Esophagus mucosa (tissue), 1 donor: ENCODE data around the gene EHHADH. TPM values are rescaled to one million over a fixed set of nuclear protein-coding genes. Genes with fewer than 3 reads are reported as not detected.
A peak's percentile ranks its signal among the peaks of the same experiment; 100 is the strongest.
"Not testable (repeated sequence)": the region's sequence is repeated elsewhere in the genome, so short reads cannot be mapped to it uniquely, and the experiment has no call there.

ENCODE experiments used
- ATAC-seq: fragments of 200-7000 bp; cut with Tn5 transposase; one replicate; pipeline ENCODE4 v1.9.1; 2020
- total RNA-seq: library from RNA; stranded (reverse); gene quantifications from one replicate; pipeline ENCODE4 v1.2.4, GENCODE V29; 2023
- donor health status: DM: yes; HTN: yes; CAD: no.

The EHHADH gene
- total RNA-seq, 1 donor from 2014 or later, result 10.6 TPM

DNA sequence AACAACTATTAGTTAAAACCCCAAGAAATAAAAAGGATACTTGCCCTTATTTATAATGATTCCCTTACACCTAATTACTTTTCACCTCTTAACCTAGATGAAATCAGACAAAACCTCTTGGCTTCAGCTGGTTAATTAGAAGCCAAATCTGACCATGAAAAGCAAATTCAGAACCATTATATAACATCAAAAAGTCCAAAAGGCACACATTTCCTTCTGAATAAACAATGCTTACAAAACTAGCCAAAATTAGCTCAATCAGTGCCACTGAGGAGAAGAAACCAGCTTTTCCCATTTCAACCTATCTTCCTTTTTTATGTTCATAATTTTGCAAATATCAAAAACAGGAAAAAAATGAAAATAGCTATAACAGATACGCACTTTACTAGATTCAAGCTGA, 3.2 kb downstream of the EHHADH start:
- no peak for ATAC-seq

DNA sequence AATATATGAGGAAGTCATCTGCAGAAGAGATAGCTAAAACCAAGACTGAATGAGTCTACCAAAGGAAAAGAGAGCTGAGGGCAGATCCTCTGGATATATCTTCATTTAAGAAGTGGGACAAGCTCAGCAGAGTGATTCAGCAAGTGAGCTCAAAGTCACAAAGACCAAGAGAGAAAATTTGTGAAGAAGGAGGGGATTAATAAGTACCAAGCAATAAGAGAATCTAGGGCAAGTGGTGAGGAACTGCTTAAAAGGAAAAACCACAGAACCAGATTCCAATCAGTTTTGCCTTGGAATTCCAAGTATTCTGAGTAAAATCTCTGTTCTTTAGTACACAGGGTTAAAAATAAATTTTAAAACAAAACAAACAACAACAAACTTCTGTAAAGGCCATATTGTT, 3.6 kb downstream of the EHHADH start:
- ATAC-seq, result no peak

- no peak for ATAC-seq
These were observed 11.2 kb downstream of the EHHADH start for GRCh38 chr3:185242642-185243041.

DNA sequence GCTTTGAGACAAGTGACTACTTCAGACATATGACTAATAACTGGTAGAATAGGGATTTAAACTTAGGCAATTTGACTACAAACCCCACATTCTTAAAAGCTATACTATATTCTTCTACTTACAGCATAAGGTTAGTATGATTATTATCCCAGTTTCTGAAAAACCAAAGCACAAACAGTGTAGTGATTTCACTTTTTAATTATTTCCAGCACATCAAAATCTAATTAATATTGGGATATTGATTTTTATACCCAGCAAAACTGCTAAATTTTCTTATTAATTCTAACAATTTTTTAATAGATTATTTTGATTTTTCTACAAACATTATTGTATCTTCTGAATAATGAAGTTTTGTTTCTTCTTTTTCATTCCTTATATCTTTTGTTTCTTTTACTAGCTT, 16.9 kb downstream of the EHHADH start:
- ATAC-seq, result no peak

GRCh38 chr3:185233328-185233727, 20.5 kb downstream of the EHHADH start:
- ATAC-seq, result no peak

DNA sequence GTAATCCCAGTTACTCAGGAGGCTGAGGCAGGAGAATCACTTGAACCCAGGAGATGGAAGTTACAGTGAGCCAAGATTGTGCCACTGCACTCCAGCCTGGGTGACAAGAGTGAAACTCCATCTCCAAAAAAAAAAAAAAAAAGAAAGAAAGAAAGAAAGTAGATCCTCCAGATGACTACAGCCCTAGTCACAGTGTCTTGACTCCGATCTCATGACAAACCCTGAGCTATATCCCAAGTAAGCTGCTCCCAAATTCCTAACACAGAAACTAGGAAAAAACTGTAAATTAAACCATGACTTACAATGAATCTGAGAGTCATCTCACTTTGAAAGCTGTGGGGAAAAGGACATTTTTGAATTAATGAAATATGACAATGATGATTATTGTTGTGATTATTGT, 27.3 kb downstream of the EHHADH start:
- not testable (repeated sequence) for ATAC-seq

GRCh38 chr3:185225523-185225922, 28.3 kb downstream of the EHHADH start:
- ATAC-seq, result no peak

- no peak for ATAC-seq
These were observed 28.8 kb downstream of the EHHADH start for GRCh38 chr3:185225080-185225479.

DNA sequence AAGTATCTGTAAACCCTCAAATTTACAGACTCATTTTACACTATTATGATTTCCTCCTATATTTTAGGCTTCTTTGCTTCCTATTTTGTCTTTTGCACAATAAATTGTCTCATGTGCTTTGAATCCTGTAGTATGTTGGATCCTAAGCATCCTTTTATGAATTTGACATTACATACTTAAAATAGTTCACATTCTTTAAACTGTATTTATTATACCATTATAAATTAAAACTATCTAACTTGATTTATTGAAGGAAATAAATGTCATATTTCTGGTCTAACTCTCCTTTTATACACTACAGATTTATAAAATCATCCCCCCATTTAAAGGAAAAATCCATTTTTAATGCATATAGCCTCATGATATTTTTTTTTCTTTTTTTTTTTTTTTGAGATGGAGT, 32.6 kb downstream of the EHHADH start:
- ATAC-seq, result no peak

DNA sequence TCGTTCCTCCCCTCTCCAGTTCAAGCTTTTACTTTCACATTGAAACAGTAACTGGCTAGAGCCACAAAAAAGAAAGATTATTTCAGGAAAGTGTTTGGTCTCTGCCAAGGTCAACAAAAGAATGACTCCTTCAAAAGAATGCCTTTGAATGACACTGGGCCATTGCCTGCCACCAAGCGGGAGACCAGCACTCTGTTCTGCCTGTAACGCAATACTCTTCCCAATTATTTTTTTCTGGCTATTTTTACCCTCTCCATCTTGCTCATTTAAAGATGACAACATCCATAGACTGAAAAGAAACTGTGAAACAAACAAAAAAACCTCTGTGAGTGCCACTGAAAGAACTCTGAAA, 37.3 kb downstream of the EHHADH start:
- no peak for ATAC-seq

GRCh38 chr3:185215873-185216606, 37.8 kb downstream of the EHHADH start:
- no peak for ATAC-seq

- ATAC-seq, result no peak
These were observed 41.3 kb downstream of the EHHADH start for GRCh38 chr3:185212559-185212958.

GRCh38 chr3:185212086-185212485, 41.8 kb downstream of the EHHADH start:
- ATAC-seq, result no peak

DNA sequence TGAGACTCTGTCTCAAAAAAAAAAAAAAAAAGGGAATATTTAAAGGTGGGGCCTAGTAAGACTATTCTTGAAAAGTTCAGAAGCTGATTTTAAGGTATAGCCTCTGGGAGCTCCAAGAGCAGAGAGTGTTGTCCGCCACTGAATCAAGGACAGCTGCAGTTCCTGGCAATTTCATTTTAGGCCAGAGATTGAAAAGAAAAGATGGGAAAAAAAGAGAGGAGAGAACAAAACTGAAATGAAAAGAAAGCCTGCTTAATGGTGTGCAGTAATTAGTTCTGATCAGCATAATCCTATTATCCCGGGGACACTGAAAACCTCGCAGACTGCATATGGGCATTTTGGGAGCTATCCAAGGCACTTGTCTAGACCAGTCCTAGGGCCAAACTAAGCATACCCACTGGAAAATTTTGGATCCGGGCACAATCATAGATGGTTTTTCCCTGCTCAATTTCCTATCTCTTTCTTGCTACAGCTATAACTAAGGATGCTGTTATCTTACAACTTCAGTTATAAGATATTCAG, 43.2 kb downstream of the EHHADH start:
- no peak for ATAC-seq

GRCh38 chr3:185208823-185209222, 45.0 kb downstream of the EHHADH start:
- ATAC-seq, result no peak

DNA sequence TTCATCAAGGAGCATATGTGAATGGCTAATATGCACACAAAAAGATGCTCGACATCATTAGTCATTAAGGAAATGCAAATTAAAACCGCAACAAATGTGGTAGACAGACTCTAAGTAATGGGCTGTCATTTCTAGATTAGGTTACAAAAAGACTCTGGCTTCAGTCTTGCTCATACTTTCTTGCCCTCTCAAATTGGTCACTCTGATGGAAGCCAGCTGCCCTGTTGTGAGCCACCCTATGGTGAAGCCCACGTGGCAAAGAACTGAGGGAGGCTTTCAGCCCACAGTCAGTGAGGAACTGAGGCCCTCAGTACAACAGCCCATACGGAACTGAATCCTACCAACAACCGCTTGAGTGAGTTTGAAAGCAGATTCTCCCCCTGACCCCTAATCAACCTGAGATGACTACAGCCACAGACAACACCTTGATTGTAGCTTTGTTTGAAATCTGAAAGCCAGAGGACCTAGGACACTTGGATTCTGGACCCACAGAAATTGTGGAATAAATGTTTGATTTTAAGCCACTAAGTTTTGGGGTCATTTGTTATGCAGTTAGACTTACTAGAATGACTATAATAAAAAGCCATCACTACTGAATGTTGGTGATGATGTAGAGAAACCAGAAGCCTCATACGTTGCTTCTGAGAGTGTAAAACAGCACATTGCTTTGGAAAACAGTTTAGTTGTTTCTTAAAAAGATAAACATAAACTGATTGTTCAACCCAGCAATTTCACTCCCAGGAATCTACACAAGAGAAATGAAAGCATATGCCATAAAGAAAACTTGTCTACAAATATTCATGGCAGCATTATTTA, 45.7 kb downstream of the EHHADH start:
- peak; percentile 78 for ATAC-seq

GRCh38 chr3:185207481-185207880, 46.4 kb downstream of the EHHADH start:
- ATAC-seq, result peak; percentile 31

- no peak for ATAC-seq
These were observed 48.0 kb downstream of the EHHADH start for GRCh38 chr3:185205865-185206264.

GRCh38 chr3:185204894-185205293, 49.0 kb downstream of the EHHADH start:
- no peak for ATAC-seq

DNA sequence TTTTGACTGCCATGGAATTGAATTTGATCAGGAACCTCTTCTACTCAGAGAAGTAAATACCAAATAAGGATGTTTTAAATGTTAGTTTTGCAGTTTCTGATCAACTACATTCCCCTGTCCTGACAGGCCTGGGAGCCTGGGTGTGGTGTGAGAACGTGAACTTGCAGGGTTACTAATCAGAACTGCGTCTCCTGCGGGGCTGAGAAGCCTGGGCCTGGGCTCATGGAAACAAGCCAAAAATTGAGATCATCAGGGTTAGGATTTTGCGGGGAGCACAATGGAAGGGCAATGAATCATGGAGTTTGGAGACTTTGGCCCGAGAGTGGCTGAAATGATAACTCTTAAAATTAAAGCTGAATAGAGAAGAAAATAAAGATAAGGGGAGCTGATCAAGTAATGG, 53.2 kb downstream of the EHHADH start:
- ATAC-seq, result peak; percentile 99

- peak; percentile 10 for ATAC-seq
These were observed 54.2 kb downstream of the EHHADH start for GRCh38 chr3:185199671-185200070.

DNA sequence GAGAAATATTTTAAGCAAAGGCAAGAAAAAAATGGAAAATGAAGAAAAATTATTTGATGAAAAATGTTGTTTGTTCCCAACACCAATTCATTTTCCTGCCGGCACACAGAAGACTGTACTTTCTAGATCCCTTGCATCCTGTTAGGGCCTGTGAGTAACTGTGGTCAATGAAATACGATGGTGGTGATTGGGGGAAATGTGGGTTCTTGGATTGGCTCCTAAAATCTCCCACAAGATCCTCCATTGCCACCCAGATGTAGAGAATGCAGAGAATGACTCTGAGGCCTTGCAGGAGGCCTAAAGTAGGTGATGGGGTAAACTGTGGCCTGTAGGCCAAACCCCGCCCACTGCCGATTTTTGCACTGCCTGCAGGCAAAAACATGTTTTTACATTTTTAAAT, 54.6 kb downstream of the EHHADH start:
- no peak for ATAC-seq

- no peak for ATAC-seq
These were observed 56.8 kb downstream of the EHHADH start for GRCh38 chr3:185197068-185197467.

- no peak for ATAC-seq
These were observed 58.2 kb downstream of the EHHADH start for GRCh38 chr3:185195652-185196051.
